ENCODE measurements around the gene NALF2.

Gene NALF2

GRCh38 chrX:69503782-69504625 lies at the start of gene NALF2:
Gene NALF2, plus strand, starts transcription at chrX:69504326. Its CDS starts 957 bp downstream, at chrX:69505283.
- peak; percentile 26 for DNase-seq

DNA sequence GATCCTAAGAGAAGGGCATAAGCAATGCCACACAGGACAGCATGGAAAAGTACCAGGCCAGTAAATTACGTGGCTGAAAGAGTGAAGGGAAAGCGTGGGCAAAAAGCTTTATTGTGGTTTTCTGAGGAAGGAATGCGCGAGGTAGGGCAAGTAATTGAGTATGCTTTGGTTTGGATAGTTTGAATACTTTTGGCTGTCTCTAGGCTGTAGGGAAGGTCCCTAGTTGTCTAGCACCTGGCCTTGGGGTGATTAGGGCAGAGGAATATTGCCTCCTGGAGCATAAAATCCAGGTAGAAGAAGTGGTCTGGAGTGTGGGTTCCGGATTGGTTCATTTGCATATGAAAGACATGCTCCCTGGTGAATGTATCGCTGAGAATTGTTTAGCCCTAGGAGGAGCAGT lies 46.4 kb upstream of the NALF2 start:
- no peak for DNase-seq

DNA sequence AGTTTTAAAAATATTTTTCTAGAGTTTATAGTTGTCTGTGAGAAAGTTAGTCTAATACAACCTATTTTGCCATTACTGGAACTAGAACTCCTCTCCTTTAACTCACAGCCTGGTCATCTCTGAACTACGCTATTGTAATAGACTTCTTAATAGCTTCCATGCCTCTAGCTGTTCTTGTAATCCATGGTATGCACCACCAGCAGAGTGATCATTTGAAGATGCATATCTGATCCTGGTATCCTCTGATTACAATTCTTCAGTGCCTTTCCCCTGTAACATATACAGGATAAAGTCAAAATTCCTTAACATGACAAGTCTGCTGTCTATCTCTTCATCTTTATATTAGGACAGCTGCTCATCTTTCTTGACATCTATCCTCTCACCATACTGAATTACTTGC lies 37.6 kb upstream of the NALF2 start:
- DNase-seq = no peak

- DNase-seq = no peak
Measured at GRCh38 chrX:69469975-69470374, 34.2 kb upstream of the NALF2 start.

DNA sequence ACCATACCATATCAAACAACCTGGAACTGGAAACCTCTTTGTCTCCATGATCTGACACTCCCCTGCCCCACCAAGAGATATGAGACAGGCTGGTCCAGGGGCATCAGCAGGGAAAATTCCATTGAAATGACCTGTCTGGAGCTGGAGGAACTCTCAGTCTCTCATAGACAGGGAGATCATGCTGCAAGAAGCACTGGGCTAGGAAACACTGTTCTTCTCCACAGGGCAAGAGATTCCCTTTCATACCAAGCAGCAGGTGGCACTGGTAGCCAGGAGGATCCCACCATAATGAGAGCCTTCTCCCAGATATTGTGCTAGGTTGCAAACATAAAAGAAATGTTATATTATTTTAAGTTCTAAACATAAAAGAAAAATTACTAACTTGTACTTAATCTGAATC lies 14.5 kb upstream of the NALF2 start:
- DNase-seq = no peak

- no peak for DNase-seq
Measured at GRCh38 chrX:69493193-69493592, 10.9 kb upstream of the NALF2 start.

GRCh38 chrX:69493766-69494165 lies 10.4 kb upstream of the NALF2 start:
- no peak for DNase-seq

GRCh38 chrX:69496183-69496582 lies 7.9 kb upstream of the NALF2 start:
- DNase-seq = no peak

DNA sequence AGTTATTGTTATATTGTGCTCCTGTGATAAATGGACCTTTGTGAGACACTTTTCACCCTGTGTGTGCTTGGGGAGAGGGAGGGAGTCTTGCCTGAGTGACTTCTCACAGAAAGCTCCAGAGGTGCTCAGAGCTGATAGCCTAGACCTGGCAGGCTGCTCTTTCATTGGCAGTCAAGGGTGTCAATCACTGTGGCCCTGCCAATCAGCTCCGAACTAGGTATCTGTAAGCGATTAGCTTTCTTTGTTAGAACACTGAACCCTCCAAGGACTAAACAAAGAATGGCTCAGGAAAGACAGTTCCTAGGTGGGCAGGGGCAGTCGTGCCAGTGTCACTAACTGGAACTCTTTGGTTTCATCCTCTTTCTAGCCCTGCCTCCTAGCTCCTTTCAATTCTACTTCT lies 2.7 kb upstream of the NALF2 start:
- no peak for DNase-seq

DNA sequence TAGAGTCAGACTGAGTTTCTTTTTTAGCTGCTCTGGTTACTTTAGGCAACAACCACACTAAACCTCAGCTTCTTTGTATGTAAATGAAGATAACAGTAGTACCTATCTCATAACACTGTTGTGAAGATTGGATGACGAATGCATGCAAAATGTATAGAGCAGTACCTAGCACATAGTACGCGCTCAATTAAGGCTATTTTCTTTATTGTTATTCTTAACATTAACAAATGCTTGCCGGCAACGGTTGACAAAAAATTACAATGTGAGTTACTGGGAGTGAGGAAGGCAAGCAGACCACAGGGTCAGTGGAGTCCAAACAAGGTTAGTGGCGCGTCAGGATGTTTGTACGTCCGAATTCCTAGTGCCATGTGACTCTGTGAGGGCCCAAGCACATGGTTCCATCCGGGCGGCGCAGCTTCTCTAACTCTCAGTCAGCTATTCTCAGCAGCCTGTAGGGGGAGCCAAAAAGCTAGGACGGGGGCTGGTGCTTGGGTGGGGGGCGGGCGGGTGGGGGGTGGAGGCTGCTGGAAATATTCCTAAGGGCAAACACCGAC lies 821 bp upstream of the NALF2 start:
- DNase-seq = no peak

- DNase-seq = no peak
Measured at GRCh38 chrX:69504626-69505612, 793 bp downstream of the NALF2 start.

DNA sequence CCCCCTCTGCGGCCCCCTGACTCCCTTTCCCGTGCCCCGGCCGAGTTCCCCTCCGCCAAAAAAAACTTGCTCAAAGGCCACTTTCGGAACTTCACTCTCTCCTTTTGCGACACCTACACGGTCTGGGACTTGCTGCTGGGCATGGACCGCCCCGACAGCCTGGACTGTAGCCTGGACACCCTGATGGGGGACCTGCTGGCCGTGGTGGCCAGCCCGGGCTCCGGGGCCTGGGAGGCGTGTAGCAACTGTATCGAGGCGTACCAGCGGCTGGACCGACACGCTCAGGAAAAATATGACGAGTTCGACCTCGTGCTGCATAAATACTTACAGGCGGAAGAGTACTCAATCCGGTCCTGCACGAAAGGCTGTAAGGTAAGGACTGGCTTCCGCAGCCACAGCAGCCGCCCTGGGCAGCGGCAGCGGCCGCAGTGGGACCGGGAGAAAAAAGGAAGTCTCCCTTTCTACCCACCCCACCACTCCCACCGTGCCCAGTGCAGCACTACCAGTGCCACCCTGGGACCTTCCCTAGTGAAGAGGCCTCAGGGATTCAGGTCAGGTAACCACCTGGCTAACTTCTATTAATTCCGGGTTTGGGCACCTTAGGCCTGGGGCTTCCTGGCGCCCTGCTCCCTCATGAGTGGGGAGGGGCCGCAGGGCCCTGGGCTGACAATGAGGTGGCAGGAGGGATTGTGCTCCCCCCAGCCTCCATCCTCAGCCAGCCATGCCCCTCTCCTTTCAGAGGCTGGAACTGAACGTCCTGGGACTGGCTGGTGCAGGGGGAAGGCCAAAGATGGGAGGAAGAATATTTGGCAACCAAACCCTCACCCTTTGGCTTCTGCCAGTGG lies 1.9 kb downstream of the NALF2 start:
- DNase-seq = no peak

GRCh38 chrX:69506617-69507499 lies 2.7 kb downstream of the NALF2 start:
- no peak for DNase-seq

GRCh38 chrX:69507500-69507789 lies 3.3 kb downstream of the NALF2 start:
- DNase-seq = no peak

DNA sequence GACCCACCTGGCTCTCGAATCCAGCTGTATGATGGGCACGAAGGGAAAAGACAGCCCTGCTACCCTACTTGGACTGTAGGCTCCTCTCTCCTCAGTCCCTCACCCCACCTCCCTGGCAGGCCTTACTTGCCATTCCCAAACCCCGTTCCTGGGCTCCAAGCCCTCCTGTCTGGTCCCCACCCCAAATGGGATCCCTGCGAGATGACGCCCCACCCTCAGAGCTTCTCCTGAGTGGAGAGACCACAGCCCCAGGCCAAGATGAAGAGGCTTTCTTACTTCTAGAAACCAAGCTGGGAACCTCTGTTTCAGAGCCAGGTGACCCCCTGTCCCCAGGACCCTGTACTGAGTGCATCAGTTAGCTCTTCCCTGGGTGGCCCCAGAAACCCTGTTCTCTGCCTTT lies 4.5 kb downstream of the NALF2 start:
- DNase-seq = no peak

DNA sequence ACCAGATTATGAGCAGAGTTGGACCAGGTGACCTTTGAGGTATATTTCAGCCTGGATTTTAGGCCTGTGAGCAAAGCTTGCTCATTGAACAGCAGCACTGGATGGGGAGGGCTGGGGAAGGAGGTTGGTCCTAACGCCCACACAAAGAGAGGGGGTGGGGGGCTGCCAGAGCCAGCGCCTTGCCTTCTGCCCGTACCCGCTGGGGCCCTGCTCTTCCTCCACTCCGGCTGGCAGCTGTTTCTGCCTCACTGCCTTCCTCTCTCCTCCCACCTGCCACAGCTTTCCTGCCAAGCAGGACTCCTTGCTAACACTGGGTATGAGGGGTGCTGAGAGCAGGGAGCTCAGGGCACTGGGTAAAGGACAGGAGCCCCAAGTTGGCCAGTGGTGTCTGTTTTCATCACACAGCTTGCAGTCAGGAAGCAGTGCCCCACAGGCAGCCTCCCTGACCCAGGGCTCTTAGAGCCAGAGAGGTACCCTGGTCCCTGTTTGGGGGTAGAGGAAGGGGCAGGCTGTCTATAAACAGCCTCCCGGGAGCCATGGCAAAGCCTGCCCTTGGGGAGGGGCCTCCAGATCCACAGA lies 6.1 kb downstream of the NALF2 start:
- no peak for DNase-seq

DNA sequence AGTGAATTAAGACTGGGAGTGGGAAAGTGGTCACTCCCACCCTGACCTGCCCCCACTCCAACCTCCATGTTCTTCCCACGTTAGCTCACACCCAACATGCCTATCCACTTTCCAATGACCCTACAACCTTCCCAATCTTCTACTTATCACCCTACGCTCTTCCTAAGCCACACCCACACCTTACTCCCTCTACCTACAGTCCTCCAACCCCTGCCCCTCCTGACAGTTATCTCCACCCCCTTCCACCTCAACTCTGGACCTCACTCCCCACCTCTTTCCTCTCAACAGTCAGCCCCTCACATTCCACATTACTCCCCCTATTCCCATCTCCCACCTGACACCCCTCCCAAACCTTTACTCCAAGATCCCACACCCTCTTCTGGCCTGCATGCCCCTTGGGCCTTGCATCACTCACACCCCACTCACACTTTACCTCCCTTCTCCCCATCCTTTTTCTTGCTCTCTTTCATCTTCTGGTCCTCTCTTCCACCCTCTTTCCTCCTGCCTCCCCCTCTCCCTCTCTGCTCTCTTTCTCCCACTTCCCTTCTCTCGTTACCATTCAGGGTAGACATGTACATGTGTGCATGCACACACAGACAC lies 6.9 kb downstream of the NALF2 start:
- no peak for DNase-seq

DNA sequence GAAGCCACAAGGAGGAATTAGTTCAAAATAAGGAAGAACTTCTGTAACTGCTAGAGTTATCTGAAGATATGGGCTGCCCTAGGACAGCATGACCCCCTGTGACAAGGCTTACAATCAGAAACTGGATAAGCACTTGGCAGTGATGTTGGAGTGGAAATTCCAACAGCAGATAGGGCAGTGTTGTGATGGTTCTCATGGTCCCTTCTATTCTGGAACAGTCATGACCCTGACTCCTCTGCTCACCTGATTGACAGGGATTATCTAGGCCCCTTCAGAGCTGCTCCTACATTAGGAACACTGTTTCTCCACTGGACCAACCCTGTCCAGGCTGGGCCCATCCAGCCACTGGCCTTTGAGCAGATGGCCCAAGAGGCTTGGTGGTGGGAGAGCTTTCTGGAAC lies 17.9 kb downstream of the NALF2 start:
- DNase-seq = no peak

GRCh38 chrX:69523314-69523713 lies 19.2 kb downstream of the NALF2 start:
- no peak for DNase-seq

GRCh38 chrX:69524781-69525363 lies 20.7 kb downstream of the NALF2 start:
- DNase-seq = no peak

DNA sequence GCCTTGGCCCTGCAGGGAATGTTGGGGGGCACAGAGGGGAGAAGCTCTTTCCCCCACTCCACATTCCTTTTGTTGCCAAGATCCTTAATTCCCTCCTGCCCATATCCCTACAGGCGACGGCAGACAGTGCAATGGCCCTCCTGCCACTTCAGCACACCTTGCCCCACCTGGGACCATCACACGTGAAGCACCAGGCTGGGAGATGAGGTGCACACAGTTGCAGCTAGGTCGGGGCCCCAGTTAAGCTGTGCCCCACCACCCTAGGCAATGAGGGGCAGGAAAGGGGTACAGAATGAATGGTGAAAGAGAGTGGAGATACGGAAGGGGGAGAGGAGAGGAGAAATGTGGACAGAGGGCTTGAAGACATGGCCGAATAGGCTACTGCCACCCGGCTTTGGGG lies 26.2 kb downstream of the NALF2 start:
- no peak for DNase-seq

All from fibroblast of skin of right quadriceps (primary cell).